ENCODE results near the gene ANO2.

DNA sequence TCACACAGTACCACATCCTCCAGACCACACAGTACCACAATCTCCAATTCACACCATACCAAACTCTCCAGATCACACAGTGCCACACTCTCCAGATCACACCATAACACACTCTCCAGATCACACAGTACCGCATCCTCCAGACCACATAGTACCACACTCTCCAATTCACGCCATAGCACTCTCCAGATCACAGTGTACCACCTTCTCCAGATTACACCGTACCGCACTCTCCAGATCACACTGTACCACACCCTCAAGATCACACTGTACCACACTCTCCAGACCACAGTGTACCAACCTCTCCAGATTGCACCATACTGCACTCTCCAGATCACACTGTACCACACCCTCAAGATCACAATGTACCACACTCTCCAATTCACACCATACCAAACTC, 328.2 kb downstream of the ANO2 start:
- TF ChIP-seq CTCF (IDR thresholded peaks at IDR 0.05 in 4 of 5, conservative IDR thresholded peaks at IDR 0.05 in 1 of 5), result no peak
- no peak for TF ChIP-seq POLR2A (IDR thresholded peaks at IDR 0.05)
